ENCODE data around the gene FLVCR1. TPM values are rescaled to one million over a fixed set of nuclear protein-coding genes. Genes with fewer than 3 reads are reported as not detected.
"Not testable (repeated sequence)": the region's sequence is repeated elsewhere in the genome, so short reads cannot be mapped to it uniquely, and the experiment has no call there.

The FLVCR1 gene
- total and polyA plus RNA-seq, 9 donors: 1.9 to 11.4 (median 6.6) TPM

DNA sequence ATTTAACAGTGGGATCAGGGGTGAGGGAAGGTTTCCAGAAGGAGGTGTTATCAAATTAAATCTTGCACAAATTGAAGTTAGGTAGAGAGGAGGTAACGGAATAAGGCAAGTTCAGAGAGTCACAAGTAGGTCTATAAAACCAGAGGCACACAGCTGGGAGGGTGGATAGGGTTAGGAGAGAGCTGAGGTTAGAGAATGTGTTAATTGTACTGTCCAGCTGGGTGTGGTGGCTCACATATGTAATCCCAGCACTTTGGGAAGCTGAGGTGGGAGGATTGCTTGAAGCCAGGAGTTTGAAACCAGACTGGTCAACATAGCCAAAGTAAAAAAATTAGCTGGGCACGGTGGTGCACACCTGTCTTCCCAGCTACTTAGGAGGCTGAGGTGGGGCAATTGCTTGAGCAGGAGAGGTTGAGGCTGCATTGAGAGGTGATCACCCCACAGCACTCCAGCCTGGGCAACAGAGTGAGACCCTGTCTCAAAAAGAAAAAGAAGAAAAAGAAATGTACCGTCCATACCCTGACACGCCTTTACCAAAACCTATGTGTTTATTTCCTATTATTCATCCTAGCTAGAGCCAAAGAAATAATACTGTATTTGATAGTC, 30.8 kb upstream of the FLVCR1 start:
- Histone ChIP-seq H3K4me1 (ENCODE audit: insufficient read depth) (no peaks in the 10 kb centered on the region), H3K27ac (no peak overlapping the region), H3K9me3 (peaks cover 0 to 5% of the 10 kb centered on the region in 2 donors), H3K27me3 (no peaks in the 10 kb centered on the region), H3K36me3 (no peaks in the 10 kb centered on the region), H3K4me3 (no peak overlapping the region)
- 92 to 96% (median 95%) methylated on average over 4 of the region's 4 CpGs for whole genome bisulfite sequencing, 3 donors
- TF ChIP-seq POLR2A (IDR thresholded peaks at IDR 0.05) (no peak), EP300 (IDR thresholded peaks at IDR 0.05) (no peak)
- TF ChIP-seq, protein P1, sequence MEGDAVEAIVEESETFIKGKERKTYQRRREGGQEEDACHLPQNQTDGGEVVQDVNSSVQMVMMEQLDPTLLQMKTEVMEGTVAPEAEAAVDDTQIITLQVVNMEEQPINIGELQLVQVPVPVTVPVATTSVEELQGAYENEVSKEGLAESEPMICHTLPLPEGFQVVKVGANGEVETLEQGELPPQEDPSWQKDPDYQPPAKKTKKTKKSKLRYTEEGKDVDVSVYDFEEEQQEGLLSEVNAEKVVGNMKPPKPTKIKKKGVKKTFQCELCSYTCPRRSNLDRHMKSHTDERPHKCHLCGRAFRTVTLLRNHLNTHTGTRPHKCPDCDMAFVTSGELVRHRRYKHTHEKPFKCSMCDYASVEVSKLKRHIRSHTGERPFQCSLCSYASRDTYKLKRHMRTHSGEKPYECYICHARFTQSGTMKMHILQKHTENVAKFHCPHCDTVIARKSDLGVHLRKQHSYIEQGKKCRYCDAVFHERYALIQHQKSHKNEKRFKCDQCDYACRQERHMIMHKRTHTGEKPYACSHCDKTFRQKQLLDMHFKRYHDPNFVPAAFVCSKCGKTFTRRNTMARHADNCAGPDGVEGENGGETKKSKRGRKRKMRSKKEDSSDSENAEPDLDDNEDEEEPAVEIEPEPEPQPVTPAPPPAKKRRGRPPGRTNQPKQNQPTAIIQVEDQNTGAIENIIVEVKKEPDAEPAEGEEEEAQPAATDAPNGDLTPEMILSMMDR (IDR thresholded peaks at IDR 0.05): no peak
- DNase-seq: no peak
- intact Hi-C loops (cut with DNase I): no loop called here

DNA sequence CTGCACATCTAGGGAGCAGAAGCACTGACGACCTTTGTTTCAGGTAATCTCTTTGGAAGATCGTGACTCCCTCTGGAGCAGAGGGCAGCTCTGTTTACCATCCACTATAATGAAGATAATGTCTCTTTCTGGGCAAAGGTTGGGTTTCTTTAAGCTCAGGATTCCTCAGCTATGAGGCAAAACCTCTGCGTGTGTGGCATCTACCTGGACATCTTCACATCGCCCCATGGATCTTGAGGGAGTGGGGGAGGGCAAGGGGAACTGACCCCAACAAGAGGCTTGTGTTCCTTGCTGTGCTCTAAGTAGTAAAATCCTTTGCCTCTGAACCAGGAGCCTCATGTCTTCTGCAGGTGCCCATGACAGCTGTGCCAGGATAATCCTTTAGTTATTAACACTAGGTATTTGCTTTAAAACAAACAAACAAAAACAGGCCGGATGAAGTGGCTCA, 30.2 kb upstream of the FLVCR1 start:
- Histone ChIP-seq H3K27me3 (no peaks in the 10 kb centered on the region), H3K27ac (no peak overlapping the region), H3K4me1 (ENCODE audit: insufficient read depth) (no peaks in the 10 kb centered on the region), H3K4me3 (no peak overlapping the region), H3K36me3 (no peaks in the 10 kb centered on the region), H3K9me3 (peaks cover 0 to 5% of the 10 kb centered on the region in 2 donors)
- TF ChIP-seq, protein P1 (IDR thresholded peaks at IDR 0.05): no peak
- TF ChIP-seq POLR2A (IDR thresholded peaks at IDR 0.05): no peak
- TF ChIP-seq EP300 (IDR thresholded peaks at IDR 0.05): no peak
- intact Hi-C loops (cut with DNase I): no loop called here
- no peak for DNase-seq
- 81 to 86% (median 82%) methylated on average over 5 of the region's 5 CpGs for WGBS, 3 donors

DNA sequence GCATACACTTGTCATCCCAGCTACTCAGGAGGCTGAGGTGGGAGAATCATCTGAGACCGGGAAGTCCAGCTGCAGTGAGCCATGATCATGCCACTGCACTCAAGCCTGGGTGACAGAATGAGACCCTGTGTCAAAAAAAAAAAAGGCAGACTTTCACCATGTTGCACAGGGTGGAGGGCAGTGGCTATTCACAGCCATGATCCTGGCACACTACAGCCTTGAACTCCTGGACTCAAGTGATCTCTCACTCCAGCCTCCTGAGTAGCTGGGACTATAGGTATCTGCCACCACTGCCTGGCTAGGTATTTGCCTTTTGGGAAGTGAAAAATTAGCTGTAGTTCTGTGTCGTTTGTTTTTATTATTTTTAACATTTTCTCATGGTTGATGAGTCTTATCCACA, 29.7 kb upstream of the FLVCR1 start:
- H3K9me3 ChIP-seq: peaks cover 0 to 5% of the 10 kb centered on the region in 2 donors
- intact Hi-C loops (cut with DNase I): no loop called here
- no peaks in the 10 kb centered on the region for H3K27me3 ChIP-seq
- no peak overlapping the region for H3K27ac ChIP-seq
- H3K4me3 ChIP-seq: no peak overlapping the region
- no peaks in the 10 kb centered on the region for H3K36me3 ChIP-seq
- DNase-seq: no peak
- TF ChIP-seq, protein P1 (IDR thresholded peaks at IDR 0.05): no peak
- TF ChIP-seq EP300 (IDR thresholded peaks at IDR 0.05): no peak
- TF ChIP-seq POLR2A (IDR thresholded peaks at IDR 0.05): no peak
- H3K4me1 ChIP-seq (ENCODE audit: insufficient read depth): no peaks in the 10 kb centered on the region
- 74 to 77% (median 74%) methylated on average over 2 of the region's 2 CpGs for WGBS, 3 donors

DNA sequence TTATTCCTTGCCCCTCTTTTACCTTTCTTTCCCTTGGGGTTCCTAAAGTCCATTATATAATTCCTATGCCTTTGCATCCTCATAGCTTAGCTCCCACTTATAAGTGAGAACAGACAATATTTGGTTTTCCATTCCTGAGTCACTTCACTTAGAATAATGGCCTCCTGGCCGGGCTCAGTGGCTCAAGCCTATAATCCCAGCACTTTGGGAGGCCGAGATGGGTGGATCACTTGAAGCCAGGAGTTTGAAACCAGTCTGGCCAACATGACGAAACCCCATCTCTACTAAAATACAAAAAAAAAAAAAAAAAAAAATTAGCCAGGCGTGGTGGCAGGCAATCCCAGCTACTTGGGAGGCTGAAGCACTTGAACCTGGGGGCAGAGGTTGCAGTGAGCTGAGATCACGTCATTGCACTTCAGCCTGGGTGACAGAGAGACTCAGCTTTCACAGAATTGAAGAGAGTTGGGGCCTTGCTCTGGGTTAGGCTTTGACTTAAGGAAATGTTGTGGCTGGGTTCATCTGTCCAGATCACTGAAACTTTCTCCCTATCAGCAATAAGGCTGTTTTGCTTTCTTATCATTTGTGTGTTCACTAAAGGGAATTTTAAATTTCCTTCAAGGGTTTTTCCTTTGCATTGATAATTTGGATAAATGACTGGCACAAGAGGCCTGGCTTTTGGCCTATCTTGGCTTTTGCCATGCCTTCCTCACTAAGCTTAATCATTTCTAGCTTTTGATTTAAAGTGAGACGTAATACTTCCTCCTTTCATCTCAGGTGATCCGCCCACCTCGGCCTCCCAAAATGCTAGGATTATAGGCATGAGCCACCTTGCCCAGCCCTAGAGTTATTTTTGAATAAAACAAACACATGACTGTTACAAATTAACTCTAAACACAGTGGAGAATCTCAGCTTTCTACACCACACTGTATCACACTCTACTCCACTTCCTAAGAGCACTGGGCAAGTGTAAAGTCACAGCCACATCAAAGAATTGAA, 24.6 kb upstream of the FLVCR1 start:
- H3K27ac ChIP-seq; H3K27me3 ChIP-seq; H3K4me3 ChIP-seq; H3K36me3 ChIP-seq; H3K9me3 ChIP-seq; DNase-seq; intact Hi-C loops (cut with DNase I); H3K4me1 ChIP-seq (ENCODE audit: insufficient read depth): not testable (repeated sequence)
- 87 to 90% (median 88%) methylated on average over 8 of the region's 8 CpGs for WGBS, 3 donors

Data from ovary (tissue), 9 donors.